Measurements from ENCODE around the gene MRPS2. TPM values are rescaled to one million over a fixed set of nuclear protein-coding genes. Genes with fewer than 3 reads are reported as not detected.
"Not testable (repeated sequence)": the region's sequence is repeated elsewhere in the genome, so short reads cannot be mapped to it uniquely, and the experiment has no call there.

MRPS2 gene
- total RNA-seq, 1 donor from 2014 or later, result 23.4 TPM

GRCh38 chr9:135526089-135526729 lies 25.7 kb downstream of the MRPS2 start:
- Histone ChIP-seq H3K4me3 (no peak overlapping the region), H3K36me3 (no peaks in the 10 kb centered on the region), H3K27me3 (no peaks in the 10 kb centered on the region), H3K9ac (no peak overlapping the region), H4K20me1 (ENCODE audit: low read depth) (no peaks in the 10 kb centered on the region), H3K4me1 (no peaks in the 10 kb centered on the region), H3K79me2 (ENCODE audit: low read depth) (no peaks in the 10 kb centered on the region), H3K9me3 (ENCODE audit: low read depth) (no peaks in the 10 kb centered on the region), H3K27ac (no peak overlapping the region), H2AFZ (replicated peaks) (no peak overlapping the region), H3K4me2 (no peak overlapping the region), H3F3A (ENCODE audit: low read depth) (no peaks in the 10 kb centered on the region)
- no peak for DNase-seq (ENCODE audit: low spot score)
- H3K4me3 Mint-ChIP-seq, result no peak overlapping the region
- no peaks in the 10 kb centered on the region for H3K36me3 Mint-ChIP-seq
- no peak overlapping the region for H3K27ac Mint-ChIP-seq
- H3K4me1 Mint-ChIP-seq, result peaks cover 3% of the 10 kb centered on the region
- H3K27me3 Mint-ChIP-seq (ENCODE audit: insufficient read depth, low read depth), result peaks cover 7% of the 10 kb centered on the region
- H3K9me3 Mint-ChIP-seq, result no peaks in the 10 kb centered on the region
- TF ChIP-seq EZH2phosphoT487 (IDR thresholded peaks at IDR 0.05) (no peak), EZH2 (IDR thresholded peaks at IDR 0.05) (no peak), CTCF (IDR thresholded peaks at IDR 0.05) (no peak)

- Mint-ChIP-seq H3K9me3 (no peaks in the 10 kb centered on the region), H3K4me1 (peaks cover 3% of the 10 kb centered on the region), H3K27ac (no peak overlapping the region), H3K4me3 (no peak overlapping the region), H3K36me3 (no peaks in the 10 kb centered on the region), H3K27me3 (ENCODE audit: insufficient read depth, low read depth) (peaks cover 7% of the 10 kb centered on the region)
- Histone ChIP-seq H2AFZ (replicated peaks) (peak overlapping the region; percentile 46), H4K20me1 (ENCODE audit: low read depth) (no peaks in the 10 kb centered on the region), H3K4me3 (no peak overlapping the region), H3K36me3 (no peaks in the 10 kb centered on the region), H3K27ac (no peak overlapping the region), H3F3A (ENCODE audit: low read depth) (no peaks in the 10 kb centered on the region), H3K4me2 (no peak overlapping the region), H3K4me1 (no peaks in the 10 kb centered on the region), H3K79me2 (ENCODE audit: low read depth) (no peaks in the 10 kb centered on the region), H3K27me3 (no peaks in the 10 kb centered on the region), H3K9me3 (ENCODE audit: low read depth) (no peaks in the 10 kb centered on the region), H3K9ac (no peak overlapping the region)
- peak; percentile 31 for DNase-seq (ENCODE audit: low spot score)
- no peak for TF ChIP-seq CTCF (IDR thresholded peaks at IDR 0.05)
- TF ChIP-seq EZH2 (IDR thresholded peaks at IDR 0.05), result no peak
Observed at GRCh38 chr9:135526730-135527571, 26.5 kb downstream of the MRPS2 start.

GRCh38 chr9:135528842-135529435 lies 28.5 kb downstream of the MRPS2 start:
- not testable (repeated sequence) for H3K27me3 Mint-ChIP-seq (ENCODE audit: insufficient read depth, low read depth); H3F3A ChIP-seq (ENCODE audit: low read depth); DNase-seq (ENCODE audit: low spot score); H3K4me3 ChIP-seq; H2AFZ ChIP-seq (replicated peaks); H3K36me3 Mint-ChIP-seq; H3K9me3 Mint-ChIP-seq; H3K27ac Mint-ChIP-seq; H3K79me2 ChIP-seq (ENCODE audit: low read depth); H3K4me1 ChIP-seq; H3K4me1 Mint-ChIP-seq; H3K27ac ChIP-seq; H3K9me3 ChIP-seq (ENCODE audit: low read depth); H4K20me1 ChIP-seq (ENCODE audit: low read depth); H3K4me2 ChIP-seq; H3K27me3 ChIP-seq; H3K9ac ChIP-seq; H3K4me3 Mint-ChIP-seq; H3K36me3 ChIP-seq

GRCh38 chr9:135530146-135530545 lies 29.7 kb downstream of the MRPS2 start:
- Mint-ChIP-seq H3K9me3 (no peaks in the 10 kb centered on the region), H3K27ac (no peak overlapping the region), H3K4me3 (no peak overlapping the region), H3K4me1 (no peaks in the 10 kb centered on the region), H3K36me3 (no peaks in the 10 kb centered on the region), H3K27me3 (ENCODE audit: insufficient read depth, low read depth) (peaks cover 9% of the 10 kb centered on the region)
- no peaks in the 10 kb centered on the region for H3K36me3 ChIP-seq
- no peak overlapping the region for H3K4me2 ChIP-seq
- H3K79me2 ChIP-seq (ENCODE audit: low read depth), result no peaks in the 10 kb centered on the region
- no peaks in the 10 kb centered on the region for H3F3A ChIP-seq (ENCODE audit: low read depth)
- H2AFZ ChIP-seq (replicated peaks), result no peak overlapping the region
- no peaks in the 10 kb centered on the region for H3K9me3 ChIP-seq (ENCODE audit: low read depth)
- no peaks in the 10 kb centered on the region for H4K20me1 ChIP-seq (ENCODE audit: low read depth)
- no peaks in the 10 kb centered on the region for H3K4me1 ChIP-seq
- H3K27ac ChIP-seq, result no peak overlapping the region
- H3K9ac ChIP-seq, result no peak overlapping the region
- DNase-seq (ENCODE audit: low spot score), result no peak
- no peaks in the 10 kb centered on the region for H3K27me3 ChIP-seq
- TF ChIP-seq CTCF (IDR thresholded peaks at IDR 0.05), result no peak
- no peak for TF ChIP-seq EZH2phosphoT487 (IDR thresholded peaks at IDR 0.05)
- TF ChIP-seq EZH2 (IDR thresholded peaks at IDR 0.05), result no peak
- H3K4me3 ChIP-seq, result no peak overlapping the region

Measured in neural progenitor cell (in vitro differentiated cells).